CD4-positive, alpha-beta T cell treated with Interferon alpha-2 for 1 hour (primary cell): ENCODE data around the gene ITGA2.
"Not testable (repeated sequence)": the region's sequence is repeated elsewhere in the genome, so short reads cannot be mapped to it uniquely, and the experiment has no call there.

Experiments
- DNase-seq, 2 donors: peaks; one replicate each; pipeline ENCODE4 v3.0.0-alpha.2; 2020 to 2022

ITGA2 gene

DNA sequence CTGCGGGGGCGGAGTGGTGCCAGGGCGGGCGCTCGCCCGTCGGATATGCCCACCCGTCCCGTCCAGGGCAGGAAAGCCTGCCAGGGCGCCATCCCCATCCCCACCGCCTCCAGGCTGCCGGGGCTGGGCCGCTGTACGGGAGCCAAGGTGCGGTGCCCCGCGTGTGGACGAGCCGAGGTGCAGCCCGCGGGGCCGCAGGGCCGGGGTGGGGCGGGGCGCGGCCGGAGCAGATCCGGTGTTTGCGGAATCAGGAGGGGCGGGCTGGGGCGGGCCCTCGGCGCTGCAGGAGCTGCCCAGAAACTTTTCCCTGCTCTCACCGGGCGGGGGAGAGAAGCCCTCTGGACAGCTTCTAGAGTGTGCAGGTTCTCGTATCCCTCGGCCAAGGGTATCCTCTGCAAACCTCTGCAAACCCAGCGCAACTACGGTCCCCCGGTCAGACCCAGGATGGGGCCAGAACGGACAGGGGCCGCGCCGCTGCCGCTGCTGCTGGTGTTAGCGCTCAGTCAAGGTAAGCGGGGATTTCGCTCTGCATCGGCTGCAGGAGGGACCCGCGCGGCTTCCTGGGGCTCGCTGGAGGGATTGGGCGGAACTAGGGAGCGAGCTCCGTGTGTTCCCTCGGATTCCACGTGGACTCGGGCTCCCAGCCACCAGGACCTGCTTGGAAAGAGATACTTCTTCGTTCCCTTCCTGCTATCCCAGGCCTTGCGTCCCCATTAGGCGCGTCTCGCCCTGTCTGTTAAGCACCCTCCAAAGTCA, at the start of gene ITGA2:
Gene ITGA2, plus strand, starts transcription at position 328 of the 756 bp plus-strand sequence. Its CDS starts 117 bp downstream, at position 445.
- peak in 1 of 2 donors; percentile 33 for DNase-seq

DNA sequence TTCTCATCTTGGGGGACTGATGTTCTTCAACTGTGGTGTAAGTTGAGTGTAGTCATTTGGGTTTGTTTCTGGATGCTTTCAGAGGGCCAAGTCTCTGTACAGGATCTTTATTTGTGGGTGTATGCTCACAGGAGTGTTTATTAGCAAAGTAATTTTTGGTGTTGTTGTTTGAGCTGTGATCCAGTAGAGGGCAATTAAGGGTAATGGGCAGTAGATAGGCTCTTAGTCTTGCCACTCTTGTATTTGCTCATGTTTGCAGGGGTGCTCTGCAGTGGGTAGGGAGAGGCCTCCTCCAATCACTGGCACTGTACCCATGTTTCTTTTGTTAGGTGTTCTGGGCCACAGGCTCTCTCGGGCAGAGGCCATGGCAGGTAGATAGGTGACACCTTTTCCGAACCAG, 45.9 kb upstream of the ITGA2 start:
- DNase-seq: no peak

DNA sequence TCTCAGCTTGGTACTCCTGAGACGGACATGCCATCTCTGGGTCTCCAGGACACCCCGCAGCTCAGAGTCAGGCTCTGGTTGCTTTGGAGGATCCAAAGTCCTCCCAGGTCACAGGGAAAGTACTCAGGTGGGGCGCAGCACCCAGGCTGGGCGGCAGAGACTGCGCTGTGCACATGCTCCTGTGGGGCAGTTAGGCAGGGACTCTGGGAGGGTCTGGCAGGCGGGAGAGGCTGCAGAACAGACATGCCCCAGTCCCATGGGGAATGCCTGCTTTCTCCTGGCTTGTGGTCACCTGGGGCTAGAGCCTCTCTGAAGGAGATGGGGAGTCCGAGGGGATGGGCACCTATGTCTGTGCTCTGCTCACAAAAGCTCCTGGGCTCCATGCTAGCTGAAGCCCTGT, 45.3 kb upstream of the ITGA2 start:
- no peak for DNase-seq

DNA sequence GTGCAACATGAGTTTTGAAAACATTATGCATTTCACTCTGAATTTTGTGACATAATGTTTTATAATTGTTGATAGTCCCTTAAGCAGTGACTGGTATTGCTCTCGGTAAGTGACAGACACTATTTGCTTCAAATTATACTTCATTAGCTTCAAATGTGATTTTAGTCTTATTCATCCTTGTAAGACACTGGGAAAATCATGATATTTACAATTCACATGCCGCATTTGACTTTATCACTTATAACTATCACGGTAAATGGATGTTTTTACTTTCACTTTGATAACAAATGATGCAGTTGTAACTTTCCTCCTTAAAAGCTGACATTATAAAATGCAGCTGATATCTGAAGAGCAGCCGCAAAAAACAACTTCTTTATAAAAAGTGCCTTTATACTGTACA, 44.1 kb upstream of the ITGA2 start:
- peak in 1 of 2 donors; percentile 5 for DNase-seq

DNA sequence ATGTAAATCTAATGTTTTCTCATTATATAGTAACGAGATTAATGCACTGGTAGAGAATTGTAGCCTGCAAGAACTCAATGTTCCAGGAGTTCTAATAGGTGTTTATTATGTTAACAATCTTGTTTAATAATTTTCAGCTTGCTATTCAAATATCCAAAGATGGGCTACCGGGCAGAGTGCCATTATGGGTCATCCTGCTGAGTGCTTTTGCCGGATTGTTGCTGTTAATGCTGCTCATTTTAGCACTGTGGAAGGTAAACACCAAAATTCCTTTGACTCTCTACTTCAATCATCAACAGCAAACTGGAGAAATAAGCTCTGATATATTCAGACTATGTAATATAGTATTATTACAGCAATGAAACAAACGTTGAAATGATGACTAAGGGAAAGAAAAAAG, 41.9 kb upstream of the ITGA2 start:
- no peak for DNase-seq

DNA sequence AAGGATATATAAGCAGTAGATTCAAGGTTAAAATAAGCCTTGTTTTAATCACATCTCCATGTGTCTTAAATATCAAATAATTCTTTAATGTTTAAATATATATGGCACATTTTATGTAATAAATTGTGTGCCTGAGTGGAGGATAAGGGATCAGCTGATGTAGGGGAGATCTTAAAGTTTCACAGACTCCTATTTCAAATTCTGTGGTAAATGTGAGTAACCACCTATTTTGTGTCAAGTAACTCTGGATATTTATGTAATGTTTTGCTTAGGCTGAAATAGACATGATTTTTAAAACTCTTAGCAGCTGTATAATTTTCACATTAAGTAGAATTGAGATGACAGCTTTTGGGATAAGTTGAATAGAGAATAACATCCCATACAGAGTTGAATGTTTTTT, 41.3 kb upstream of the ITGA2 start:
- no peak for DNase-seq

DNA sequence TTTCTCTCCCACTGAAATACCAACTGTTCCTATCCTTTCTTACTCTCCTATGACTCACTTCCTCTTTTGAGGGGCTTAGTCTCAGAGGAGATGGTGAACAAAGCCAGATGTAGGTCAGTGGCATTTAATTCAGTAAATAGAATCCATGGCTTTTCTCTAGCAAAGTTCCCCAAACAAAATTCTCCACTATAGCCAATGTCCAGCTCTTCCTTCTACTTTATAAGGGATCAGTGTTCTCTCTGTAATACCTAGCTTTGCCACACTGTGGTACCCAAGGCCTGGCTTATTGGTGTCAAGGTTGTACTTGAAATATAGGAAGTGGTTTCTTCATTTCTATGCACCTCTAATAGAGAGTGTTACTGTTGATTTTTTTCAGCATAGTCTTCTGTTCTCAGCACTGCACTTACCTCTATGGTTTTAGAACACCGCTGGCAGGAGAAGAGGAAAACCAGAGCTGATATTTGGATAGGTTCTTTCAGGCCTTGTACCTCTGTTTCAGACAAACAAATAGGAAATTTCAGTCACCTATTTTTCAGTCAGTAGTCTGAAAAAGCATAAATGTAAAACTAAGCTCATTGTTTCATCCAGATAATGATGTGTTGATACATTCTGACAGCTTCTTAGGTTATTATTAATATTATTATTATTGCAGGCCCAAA, 40.6 kb upstream of the ITGA2 start:
- peak; percentile 48 to 79 for DNase-seq

DNA sequence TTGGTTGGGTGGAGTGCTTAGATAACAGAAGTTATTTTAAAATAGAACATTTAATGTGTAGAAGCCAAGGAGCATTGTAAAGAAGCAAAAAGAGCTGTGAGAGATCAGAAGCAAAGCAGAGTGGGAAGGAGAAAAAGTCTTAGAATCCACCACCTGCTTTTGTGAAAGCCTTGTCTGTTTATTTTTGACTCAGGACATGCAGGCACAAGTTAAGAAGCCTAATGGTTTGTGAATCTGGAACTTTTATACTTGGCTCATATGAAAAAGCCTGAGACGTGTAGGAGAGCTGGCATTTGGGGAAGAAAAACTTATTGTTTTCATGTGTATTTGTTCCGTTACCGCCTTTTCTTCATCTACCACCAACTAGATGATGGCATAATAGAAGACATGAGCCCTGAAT, 38.5 kb upstream of the ITGA2 start:
- DNase-seq: no peak

DNA sequence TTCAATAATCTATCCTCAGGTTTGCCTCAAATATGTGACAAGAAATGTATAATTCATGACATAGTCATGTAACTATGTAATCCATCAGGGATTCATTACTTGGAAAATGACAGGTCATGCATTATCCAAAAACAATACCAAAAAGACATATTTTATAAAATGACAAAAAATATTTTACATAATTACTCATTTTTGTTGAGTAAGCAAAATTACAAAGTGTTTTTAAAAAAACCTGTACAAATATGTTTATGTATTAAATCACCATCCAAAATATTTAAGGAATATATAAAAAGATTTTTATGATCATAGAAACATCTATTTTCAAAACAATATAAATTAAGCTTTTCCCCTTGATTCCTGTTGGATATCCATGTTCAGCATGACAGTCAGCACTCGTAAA, 36.7 kb upstream of the ITGA2 start:
- no peak for DNase-seq

DNA sequence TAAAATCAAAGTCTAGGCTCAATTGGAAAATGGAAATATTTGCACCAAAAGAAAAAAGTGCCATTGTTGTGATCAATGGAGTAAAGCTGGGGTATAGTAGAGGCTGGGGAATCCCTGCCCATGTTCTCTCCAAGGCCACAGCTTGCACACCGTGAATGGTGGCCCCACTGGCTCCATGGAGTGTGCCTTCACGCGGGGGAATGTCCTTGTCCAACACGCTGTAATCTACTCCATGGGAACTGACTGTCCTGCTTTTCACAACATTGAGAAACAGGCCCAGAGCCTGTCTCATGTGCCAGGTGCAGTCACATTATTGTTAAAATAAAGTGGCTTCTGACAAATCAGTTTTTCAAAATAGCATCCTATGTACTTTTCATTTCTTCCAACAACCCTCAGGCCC, 33.1 kb upstream of the ITGA2 start:
- no peak for DNase-seq

DNA sequence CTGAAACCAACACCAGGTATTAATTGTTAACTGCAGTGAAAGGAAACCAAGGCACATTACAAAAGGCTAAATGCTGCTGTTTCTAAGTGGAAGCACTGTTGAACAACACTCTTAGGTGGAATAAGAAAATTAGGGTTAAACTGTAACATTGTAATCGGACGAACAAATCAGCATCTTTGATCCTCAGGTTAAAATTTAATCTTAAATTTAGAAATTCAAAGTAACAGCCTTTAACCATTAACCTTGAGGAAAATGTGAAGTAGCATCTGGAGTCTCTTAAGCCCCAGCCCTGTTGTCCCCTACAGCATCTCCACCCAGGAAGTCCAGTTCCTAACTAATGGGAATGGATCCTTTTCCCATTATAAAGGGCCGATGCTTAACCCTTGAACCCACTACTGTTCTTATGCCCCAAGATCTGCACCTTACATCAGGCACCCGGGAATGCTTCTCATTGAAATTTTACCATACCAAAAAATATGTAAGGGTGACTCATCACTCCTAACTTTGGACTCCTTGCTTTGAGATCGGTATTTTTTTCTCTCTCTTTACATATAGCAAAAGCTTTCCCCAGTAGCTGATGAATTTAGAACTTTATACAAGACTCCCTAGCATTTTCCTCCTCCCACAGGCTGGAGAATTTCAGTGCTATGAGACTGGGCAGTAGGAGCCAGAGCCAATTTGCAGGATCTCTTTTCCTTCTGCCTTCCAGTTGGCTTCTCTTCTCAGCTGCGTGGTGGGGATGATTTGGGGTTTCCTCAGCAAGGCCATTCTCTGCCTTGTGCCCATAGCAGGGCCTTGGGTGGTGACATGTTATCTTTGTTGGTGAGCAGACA, 32.0 kb upstream of the ITGA2 start:
- no peak for DNase-seq

DNA sequence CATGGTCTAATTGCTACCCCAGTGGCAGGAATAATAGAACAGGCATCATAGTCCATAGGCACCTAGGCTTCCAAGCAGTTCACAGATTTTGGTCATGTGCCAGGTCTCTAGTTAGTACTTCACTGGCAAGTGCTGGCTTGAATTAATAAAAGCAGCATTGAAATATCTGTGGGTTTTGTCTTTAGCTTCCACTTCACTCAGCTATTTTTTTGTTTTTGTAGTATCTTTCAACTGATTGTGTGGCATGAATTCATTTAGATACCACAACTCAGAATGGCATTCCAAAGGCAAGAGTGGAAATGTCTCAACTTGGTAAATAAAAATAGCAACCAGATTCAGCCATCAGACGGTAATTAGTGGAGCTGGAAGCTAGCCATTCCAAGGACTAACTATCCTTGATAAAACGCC, 27.9 kb upstream of the ITGA2 start:
- no peak for DNase-seq

DNA sequence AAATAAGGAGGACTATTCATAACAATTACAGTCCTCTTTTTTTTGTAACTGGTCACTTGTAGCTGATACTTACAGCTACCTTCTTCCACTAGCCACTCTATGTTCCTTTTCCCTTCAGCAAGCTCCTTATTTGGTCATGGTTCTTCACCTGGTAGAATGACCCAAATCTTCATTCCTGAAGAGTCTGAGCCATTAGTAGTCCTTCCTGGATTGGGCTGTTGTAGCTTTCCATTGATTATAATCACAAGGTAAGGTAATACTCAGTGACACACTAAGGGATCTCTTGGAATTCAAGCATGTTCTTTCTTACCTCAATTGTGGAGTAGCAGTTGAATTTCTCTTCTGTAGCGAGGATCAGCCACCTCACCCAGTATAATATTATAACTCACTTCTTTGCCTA, 25.5 kb upstream of the ITGA2 start:
- no peak for DNase-seq

DNA sequence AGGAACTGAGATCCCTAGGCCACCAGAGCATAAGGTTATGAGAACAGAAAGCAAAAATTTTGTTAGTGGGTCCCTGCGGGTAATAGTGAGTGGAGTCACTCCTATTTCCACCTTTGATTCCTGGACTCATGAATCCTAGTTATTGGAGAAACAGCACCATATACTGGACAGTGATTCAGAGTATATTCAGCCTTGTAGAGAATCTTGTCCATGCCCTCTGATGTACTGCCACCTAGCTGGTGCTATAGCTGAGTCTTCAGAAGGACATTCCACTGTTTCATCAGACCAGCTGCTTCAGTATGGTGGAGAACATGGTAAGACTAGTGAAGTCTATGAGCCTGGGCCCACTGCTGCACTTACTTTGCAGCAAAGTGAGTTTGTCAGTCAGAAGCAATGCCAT, 25.0 kb upstream of the ITGA2 start:
- no peak for DNase-seq

DNA sequence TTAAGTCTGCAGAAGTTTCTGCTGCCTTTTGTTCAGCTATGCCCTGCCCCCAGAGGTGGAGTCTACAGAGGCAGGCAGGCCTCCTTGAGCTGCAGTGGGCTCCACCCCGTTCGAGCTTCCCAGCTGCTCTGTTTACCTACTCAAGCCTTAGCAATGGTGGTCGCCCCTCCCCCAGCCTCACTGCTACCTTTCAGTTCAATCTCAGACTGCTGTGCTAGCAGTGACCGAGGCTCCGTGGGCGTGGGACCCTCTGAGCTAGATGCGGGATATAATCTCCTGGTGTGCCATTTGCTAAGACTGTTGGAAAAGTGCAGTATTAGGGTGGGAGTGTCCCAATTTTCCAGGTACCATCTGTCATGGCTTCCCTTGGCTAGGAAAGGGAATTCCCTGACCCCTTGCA, 13.0 kb upstream of the ITGA2 start:
- not testable (repeated sequence) for DNase-seq

DNA sequence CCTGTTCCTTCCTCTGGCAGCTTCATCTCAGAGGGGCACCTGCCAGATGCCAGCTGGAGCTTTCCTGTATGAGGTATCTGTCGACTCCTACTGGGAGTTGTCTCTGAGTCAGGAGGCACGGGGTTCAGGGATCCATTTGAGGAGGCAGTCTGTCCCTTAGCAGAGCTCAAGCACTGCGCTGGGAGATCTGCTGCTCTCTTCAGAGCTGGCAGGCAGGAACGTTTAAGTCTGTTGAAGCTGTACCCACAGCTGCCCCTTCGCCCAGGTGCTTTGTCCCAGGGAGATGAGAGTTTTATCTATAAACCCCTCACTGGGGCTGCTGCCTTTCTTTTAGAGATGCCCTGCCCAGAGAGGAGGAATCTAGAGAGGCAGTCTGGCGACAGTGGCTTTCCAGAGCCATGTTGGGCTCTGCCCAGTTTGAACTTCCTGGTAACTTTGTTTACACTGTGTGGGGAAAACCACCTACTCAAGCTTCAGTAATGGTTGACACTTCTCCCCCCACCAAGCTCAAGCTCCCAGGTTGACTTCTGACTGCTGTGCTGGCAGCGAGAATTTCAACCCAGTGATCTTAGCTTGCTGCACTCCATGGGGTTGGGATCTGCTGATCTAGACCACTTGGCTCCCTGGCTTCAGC, 11.8 kb upstream of the ITGA2 start:
- DNase-seq: no peak

DNA sequence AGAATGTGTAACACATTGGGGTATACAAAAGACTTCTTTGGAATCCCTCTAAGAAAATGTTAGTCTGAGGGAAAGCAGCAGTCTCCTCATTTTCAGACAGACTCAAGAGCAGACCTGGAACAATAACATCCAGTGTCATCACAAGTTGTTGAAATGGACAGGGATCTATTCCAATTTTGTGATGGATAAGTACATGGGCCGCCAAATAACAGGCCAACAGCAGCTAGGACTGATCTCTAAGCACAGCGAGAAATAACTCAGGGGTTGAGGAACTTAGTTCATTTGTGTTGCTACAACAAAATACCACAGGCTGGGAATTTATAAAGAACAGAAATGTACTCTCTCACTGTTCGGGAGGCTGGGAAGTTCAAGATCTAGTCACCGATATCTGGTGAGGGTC, 7.6 kb upstream of the ITGA2 start:
- DNase-seq: no peak

DNA sequence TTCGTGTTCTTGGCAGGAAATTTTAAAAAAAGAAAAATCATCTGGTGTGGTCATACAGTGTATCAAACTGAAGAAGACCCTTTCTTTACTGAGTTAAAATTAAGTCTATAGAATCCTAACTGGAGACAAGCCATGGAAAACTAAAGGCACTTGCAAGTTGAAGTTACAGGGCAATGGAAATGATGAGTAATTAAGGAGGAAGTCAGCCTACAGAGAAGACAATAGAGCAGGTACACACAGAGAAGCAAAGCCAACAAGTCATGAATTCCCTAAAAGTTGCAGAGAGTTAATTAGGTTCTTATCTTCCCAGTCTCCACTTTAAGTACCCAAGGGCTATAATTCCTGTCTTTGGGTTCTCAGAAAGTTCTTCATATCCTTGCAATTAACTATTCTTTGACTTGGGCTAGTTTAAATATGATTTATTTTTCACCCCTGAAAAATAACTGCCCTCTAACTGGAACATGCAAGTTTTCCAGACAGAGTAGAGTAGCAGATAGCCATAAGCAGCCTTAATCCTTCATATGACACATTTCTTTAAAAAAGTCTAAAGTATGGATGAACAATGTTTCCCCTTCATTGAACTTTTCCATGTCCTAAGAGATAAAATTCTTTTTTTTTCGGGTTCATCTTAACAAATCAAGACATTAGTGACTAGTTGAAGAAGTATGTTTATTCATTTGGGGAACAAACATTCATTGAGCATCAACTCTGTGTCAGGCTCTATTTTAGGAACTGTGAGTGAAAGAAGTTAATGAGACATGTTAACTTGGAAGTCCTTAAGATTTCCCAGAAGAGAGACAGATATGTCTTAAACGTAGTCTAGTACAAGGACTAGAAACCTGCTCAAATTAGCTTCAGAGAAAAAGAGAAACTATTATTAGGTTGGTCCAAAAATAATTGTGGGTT, 5.2 kb upstream of the ITGA2 start:
- DNase-seq: no peak

DNA sequence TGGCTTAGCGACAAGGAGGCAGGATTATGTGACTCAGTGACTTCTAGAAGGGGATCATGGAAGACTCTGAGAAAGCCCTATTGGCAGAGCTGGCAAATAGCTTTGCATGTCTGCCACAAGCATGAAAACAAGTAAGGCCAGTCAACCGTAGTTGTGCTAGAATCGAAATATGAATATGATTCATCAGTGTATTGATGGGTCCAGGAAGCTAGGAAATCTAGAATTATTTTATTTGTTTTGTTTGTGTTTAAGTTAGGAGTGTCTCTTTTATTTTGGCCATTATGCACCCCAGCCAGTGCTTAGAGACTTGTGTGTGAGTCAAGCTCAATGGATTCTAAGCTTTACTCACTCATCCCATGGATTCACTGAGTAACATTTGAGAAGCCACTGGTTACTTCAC, 3.8 kb upstream of the ITGA2 start:
- no peak for DNase-seq

DNA sequence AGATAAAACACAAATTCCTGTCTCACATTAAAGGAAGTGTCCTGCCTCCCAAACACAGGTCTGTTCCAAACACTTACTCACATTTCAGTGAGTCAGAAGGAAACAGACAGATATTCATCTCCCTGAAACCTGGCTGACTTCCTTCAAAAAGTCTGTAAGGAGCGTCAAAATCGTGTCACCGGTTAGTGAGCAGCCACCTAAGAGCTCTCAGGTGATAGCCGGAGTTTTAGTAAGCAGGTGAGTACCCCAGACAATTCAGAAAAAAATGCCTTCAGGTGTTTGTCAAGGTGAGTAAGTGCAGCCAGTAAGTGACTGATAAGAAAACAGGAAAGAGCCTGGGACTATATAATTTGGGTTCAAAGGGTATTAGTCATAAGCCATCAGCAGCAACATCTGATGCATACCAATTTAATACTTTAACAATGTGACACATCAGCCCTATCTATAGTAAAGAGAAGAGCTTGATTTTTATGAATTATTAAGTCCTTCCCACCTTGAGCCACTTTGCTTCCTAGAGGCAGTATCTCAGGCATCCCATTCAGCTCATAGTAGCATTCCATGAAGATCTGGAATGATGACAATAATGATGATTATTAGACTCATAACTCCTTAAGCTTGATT, 1.3 kb upstream of the ITGA2 start:
- no peak for DNase-seq

DNA sequence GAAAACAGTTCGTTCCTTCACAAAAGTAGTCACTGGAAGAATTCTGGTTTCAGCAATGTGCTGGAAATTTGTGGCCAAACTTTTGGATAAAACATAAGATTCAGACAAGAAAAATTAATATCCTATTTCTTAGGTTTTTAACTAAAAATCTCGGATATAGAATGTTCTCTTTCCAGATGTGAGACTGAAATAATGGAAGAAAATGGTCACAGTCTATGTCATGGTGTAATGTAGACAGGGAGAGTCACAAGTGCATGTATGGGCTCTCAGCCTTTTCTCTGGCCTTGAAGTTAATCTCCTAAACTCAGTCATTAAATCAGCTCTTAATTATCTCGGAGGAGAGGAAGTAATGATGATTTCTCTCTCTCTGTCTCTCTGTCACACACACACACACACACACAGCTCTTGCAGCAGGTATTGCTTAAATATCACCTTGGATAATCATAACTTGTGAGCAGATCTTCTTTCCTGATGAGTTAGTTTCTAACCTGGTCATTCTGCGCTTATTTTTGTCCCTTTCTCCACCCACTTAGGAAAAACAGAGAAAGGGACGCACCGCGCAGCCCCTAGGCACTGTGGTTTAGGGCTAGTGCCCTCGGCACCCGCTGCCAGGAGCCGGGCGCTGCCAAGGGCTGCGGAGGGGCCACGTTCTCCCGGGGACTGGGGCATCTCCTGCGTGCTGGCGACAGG, 672 bp upstream of the ITGA2 start:
- no peak for DNase-seq
